Upper lobe of left lung (tissue), 6 donors: Measurements from ENCODE around the gene BTG3. TPM values are rescaled to one million over a fixed set of nuclear protein-coding genes. Genes with fewer than 3 reads are reported as not detected.

Experiments
- ATAC-seq, 2 donors: fragments of 200-7000 bp; cut with Tn5 transposase; one replicate each; pipeline ENCODE4 v1.9.1; 2022; ENCODE audit warnings: mild to moderate bottlenecking in 2 of 2, moderate library complexity in 2 of 2; ENCODE audit not compliant: low FRiP score in 2 of 2
- DNase-seq, 2 donors: peaks; one replicate each; pipeline ENCODE4 v3.0.0-alpha.2; 2019 to 2020
- H3K27ac ChIP-seq, 4 donors: fragments of 200-600 bp; sonication (generic); one replicate each; pipeline ENCODE4 v1.5.1; 2016 to 2019
- H3K27me3 ChIP-seq, 4 donors: fragments of 200-600 bp; sonication (generic); one replicate each; pipeline ENCODE4 v1.5.1; 2017 to 2019
- H3K36me3 ChIP-seq, 4 donors: fragments of 200-600 bp; sonication (generic); one replicate each; pipeline ENCODE4 v1.5.1; 2016 to 2019
- H3K4me1 ChIP-seq, 4 donors: fragments of 200-600 bp; sonication (generic); one replicate each; pipeline ENCODE4 v1.5.1; 2018 to 2019
- H3K4me3 ChIP-seq, 4 donors: fragments of 200-600 bp; sonication (generic); one replicate each; pipeline ENCODE4 v1.5.1; 2017 to 2019; ENCODE audit warnings: mild to moderate bottlenecking in 2 of 4, moderate library complexity in 1 of 4
- H3K9me3 ChIP-seq, 4 donors: fragments of 200-600 bp; sonication (generic); one replicate each; pipeline ENCODE4 v1.5.1; 2018 to 2019
- EP300 ChIP-seq, 4 donors: sonication (generic); formaldehyde crosslinking; IDR thresholded peaks; one replicate each; pipeline ENCODE4 v1.5.1; 2017; ENCODE audit warnings: antibody characterized with exemption in 4 of 4, control low read depth in 2 of 4
- POLR2A ChIP-seq, 4 donors: fragments of 450-650 bp; IDR thresholded peaks; one replicate each; pipeline ENCODE4 v1.5.1; 2016 to 2017; ENCODE audit warnings: antibody characterized with exemption in 4 of 4, mild to moderate bottlenecking in 2 of 4
- POLR2AphosphoS5 ChIP-seq, 2 donors: sonication (generic); formaldehyde crosslinking; IDR thresholded peaks; one replicate each; pipeline ENCODE4 v1.5.1; 2017; ENCODE audit warnings: antibody characterized with exemption in 2 of 2
- WGBS, 2 donors: methylation state at CpG; one replicate each; pipeline ENCODE4 v1.1.5; 2017 to 2018; 5-methylcytosine and 5-hydroxymethylcytosine counted together
- total RNA-seq, 6 donors: library from RNA; depleted of rRNA in 4 of 6; stranded (reverse); fragments of >200 nt in 4 of 6; gene quantifications; one replicate each; pipeline versions ENCODE4 v1.1.0 to v1.2.1, GENCODE V29; 2016 to 2021
- TF ChIP-seq, protein P1 (sequence below), 6 experiments: fragments of 450-650 bp in 4 of 6; fragments of 200-600 bp in 2 of 6; sonication (generic) in 2 of 6; IDR thresholded peaks; one replicate each; pipeline ENCODE4 v1.5.1; 2016 to 2019; ENCODE audit warnings: antibody characterized with exemption in 6 of 6
- donor health status: DM: no; HTN: no; CAD: no; lungs with moderate emphysema.
- donor health status: DM: no; HTN: yes; CAD: no; lungs with severe emphysema.

BTG3 gene
- total RNA-seq, 6 donors from 2014 or later: 50.7 to 189 (median 88.3) TPM

DNA sequence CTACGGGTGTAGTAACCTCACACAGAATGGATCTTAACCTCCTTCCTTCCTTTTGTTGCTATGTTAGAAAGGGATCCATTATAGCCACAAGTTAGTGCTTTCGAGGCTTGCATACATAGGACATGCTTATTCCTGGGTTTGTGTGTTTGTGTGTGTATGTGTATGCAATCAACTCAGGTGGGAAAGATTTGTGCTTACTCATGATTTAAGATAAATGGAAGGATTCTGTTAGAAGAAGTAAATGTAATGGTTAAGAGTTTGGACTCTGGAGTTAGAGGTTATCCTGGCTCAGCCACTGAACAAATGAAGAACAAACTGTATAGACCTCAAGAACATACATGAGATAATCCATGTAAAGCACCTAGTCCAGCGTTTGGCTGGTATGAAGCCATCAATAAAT is 28.8 kb downstream of the BTG3 start:
- Histone ChIP-seq H3K4me1 (no peaks in the 10 kb centered on the region), H3K27me3 (no peaks in the 10 kb centered on the region), H3K36me3 (no peaks in the 10 kb centered on the region), H3K4me3 (no peak overlapping the region), H3K9me3 (no peaks in the 10 kb centered on the region), H3K27ac (no peak overlapping the region)
- ATAC-seq: no peak
- 79 to 82% methylated on average over 3 of the region's 3 CpGs for WGBS, 2 donors
- TF ChIP-seq, protein P1, sequence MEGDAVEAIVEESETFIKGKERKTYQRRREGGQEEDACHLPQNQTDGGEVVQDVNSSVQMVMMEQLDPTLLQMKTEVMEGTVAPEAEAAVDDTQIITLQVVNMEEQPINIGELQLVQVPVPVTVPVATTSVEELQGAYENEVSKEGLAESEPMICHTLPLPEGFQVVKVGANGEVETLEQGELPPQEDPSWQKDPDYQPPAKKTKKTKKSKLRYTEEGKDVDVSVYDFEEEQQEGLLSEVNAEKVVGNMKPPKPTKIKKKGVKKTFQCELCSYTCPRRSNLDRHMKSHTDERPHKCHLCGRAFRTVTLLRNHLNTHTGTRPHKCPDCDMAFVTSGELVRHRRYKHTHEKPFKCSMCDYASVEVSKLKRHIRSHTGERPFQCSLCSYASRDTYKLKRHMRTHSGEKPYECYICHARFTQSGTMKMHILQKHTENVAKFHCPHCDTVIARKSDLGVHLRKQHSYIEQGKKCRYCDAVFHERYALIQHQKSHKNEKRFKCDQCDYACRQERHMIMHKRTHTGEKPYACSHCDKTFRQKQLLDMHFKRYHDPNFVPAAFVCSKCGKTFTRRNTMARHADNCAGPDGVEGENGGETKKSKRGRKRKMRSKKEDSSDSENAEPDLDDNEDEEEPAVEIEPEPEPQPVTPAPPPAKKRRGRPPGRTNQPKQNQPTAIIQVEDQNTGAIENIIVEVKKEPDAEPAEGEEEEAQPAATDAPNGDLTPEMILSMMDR (IDR thresholded peaks at IDR 0.05): no peak
- no peak for TF ChIP-seq POLR2A (IDR thresholded peaks at IDR 0.05)
- TF ChIP-seq EP300 (IDR thresholded peaks at IDR 0.05): no peak
- TF ChIP-seq POLR2AphosphoS5 (IDR thresholded peaks at IDR 0.05): no peak
- DNase-seq: no peak

DNA sequence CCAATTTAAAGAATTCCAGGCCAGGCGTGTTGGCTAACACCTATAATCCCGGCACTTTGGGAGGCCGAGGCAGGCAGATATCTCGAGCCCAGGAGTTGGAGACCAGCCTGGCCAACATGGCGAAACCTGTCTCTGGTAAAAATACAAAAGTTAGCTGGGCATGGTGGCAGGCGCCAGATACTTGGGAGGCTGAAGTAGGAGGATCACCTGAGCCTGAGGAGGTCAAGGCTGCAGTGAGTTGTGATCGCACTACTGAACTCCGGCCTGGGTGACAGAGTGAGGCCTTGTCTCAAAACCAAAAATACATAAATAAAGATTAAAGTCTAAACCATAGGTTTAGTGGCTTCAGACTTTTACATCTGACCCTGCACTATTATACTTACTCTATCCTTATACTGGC is 32.4 kb downstream of the BTG3 start:
- WGBS, 2 donors: 95 to 100% methylated on average over 8 of the region's 8 CpGs
- Histone ChIP-seq H3K9me3 (no peaks in the 10 kb centered on the region), H3K27ac (no peak overlapping the region), H3K27me3 (no peaks in the 10 kb centered on the region), H3K36me3 (no peaks in the 10 kb centered on the region), H3K4me1 (no peaks in the 10 kb centered on the region), H3K4me3 (no peak overlapping the region)
- DNase-seq (no peak), ATAC-seq (no peak)
- TF ChIP-seq EP300 (IDR thresholded peaks at IDR 0.05): no peak
- TF ChIP-seq POLR2AphosphoS5 (IDR thresholded peaks at IDR 0.05): no peak
- TF ChIP-seq, protein P1 (IDR thresholded peaks at IDR 0.05): no peak
- TF ChIP-seq POLR2A (IDR thresholded peaks at IDR 0.05): no peak

DNA sequence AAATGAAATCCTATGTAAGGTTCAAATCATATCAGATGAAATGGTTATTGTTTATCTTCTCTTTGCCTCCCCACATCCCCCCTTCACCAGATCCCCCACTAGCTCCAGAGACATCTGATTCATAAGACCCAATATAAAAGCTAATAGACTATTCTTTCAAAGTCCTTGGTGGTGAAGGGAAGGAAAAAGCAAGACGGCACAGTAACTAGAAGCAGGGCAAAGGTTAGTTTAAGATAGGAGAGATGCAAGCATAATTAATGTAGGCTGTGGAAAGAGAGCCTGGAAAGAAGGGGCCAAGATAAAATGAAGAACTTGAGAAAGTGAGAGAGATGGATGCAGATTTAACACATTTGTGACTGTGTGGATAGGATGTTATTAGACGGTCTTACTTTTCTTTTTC is 33.8 kb downstream of the BTG3 start:
- no peaks in the 10 kb centered on the region for H3K9me3 ChIP-seq
- WGBS, 2 donors: 67 to 70% methylated on average over 2 of the region's 2 CpGs

DNA sequence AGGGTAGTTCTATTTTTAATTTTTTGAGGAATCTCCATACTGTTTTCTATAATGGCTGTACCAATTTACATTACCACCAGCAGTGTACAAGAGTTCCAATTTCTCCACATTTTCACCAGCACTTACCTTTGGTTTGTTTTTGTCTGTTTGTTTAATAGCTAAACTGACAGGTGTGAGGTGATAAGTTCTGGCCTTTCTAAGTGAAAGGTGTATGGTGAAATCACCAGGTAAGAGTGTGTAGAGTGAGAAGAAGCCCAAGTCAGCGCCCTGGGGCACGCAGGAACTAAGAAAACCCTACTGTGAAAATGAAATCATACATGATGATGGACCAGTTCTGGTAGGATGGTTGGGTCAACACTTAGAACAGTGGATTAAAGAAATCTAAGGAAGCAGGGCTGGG is 34.5 kb downstream of the BTG3 start:
- 71 to 72% methylated on average over 2 of the region's 2 CpGs for WGBS, 2 donors
- Histone ChIP-seq H3K4me3 (no peak overlapping the region), H3K9me3 (no peaks in the 10 kb centered on the region), H3K27ac (no peak overlapping the region), H3K27me3 (no peaks in the 10 kb centered on the region), H3K4me1 (no peaks in the 10 kb centered on the region), H3K36me3 (no peaks in the 10 kb centered on the region)
- DNase-seq (no peak), ATAC-seq (no peak)
- no peak for TF ChIP-seq POLR2A (IDR thresholded peaks at IDR 0.05)

More for the DNA sequence above, 33.8 kb downstream of the BTG3 start:
- ATAC-seq (no peak), DNase-seq (no peak)
- no peak overlapping the region for H3K27ac ChIP-seq
- H3K4me1 ChIP-seq: no peaks in the 10 kb centered on the region
- H3K4me3 ChIP-seq: no peak overlapping the region
- H3K27me3 ChIP-seq: no peaks in the 10 kb centered on the region
- no peaks in the 10 kb centered on the region for H3K36me3 ChIP-seq
- TF ChIP-seq POLR2AphosphoS5 (IDR thresholded peaks at IDR 0.05) (no peak), POLR2A (IDR thresholded peaks at IDR 0.05) (no peak), EP300 (IDR thresholded peaks at IDR 0.05) (no peak)
- TF ChIP-seq, protein P1 (IDR thresholded peaks at IDR 0.05): no peak

DNA sequence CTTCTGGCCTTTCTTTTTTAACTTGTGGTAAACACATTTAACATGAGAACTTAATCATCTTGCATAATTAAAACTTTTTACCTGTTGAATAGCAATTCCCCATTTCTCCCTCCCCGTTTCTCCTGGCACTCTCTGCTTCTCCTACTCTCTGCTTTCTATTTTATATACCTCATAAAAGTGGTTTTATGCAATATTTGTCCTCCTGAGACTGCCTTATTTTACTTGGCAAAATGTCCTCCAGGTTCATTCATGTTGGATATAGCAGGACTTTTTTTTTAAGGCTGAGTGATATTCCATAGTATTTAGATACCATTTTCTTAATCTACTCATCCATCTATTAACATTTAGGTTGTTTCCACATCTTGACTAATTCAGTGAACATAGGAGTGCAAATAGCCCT is 35.0 kb downstream of the BTG3 start:
- DNase-seq: no peak
- Histone ChIP-seq H3K27me3 (no peaks in the 10 kb centered on the region), H3K9me3 (no peaks in the 10 kb centered on the region), H3K27ac (no peak overlapping the region), H3K4me1 (no peaks in the 10 kb centered on the region), H3K4me3 (no peak overlapping the region), H3K36me3 (no peaks in the 10 kb centered on the region)
- TF ChIP-seq, protein P1 (IDR thresholded peaks at IDR 0.05): no peak
- TF ChIP-seq POLR2A (IDR thresholded peaks at IDR 0.05) (no peak), POLR2AphosphoS5 (IDR thresholded peaks at IDR 0.05) (no peak), EP300 (IDR thresholded peaks at IDR 0.05) (no peak)
- 54 to 57% methylated on average over 1 of the region's 1 CpG for WGBS, 2 donors
- ATAC-seq: no peak
